IMR-90 (cell line): Measurements from ENCODE around the gene SNRNP35. TPM values are rescaled to one million over a fixed set of nuclear protein-coding genes. Genes with fewer than 3 reads are reported as not detected.

Experiments
- ATAC-seq: fragments of 200-7000 bp; cut with Tn5 transposase; 2 replicates; pipeline ENCODE4 v1.9.1; 2020; ENCODE audit warnings: low read depth, mild to moderate bottlenecking, moderate library complexity
- BruUV-seq: library from RNA; stranded (reverse); fragments of 400-500 nt; replicated peaks from 2 replicates; lab custom pipeline; 2021; lab: Mats Ljungman, UMichigan
- CTCF ChIA-PET: fragments of 300-600 bp; formaldehyde crosslinking; extraction: SDS; loops from one replicate; lab custom pipeline; 2021; ENCODE audit warnings: antibody characterized with exemption; lab: Yijun Ruan, JAX
- POLR2A ChIA-PET: fragments of 300-600 bp; sonication (Branson Sonifier 250); formaldehyde crosslinking; loops from one replicate; lab custom pipeline; 2022; ENCODE audit warnings: antibody characterized with exemption; ENCODE audit not compliant: unreplicated experiment; lab: Charles Lee
- DNase-seq: peaks from one replicate; pipeline ENCODE4 v3.0.0; 2013
- H2AFZ ChIP-seq: replicated peaks from 2 replicates; pipeline ENCODE3; 2013; ENCODE audit warnings: low read length, mild to moderate bottlenecking; ENCODE audit not compliant: poor library complexity
- H2AK5ac ChIP-seq: 2 replicates; pipeline ENCODE4 v1.6.1; 2013; ENCODE audit warnings: low read depth, low read length, inconsistent platforms
- H2AK9ac ChIP-seq: replicated peaks from 2 replicates; pipeline ENCODE3; 2013; ENCODE audit warnings: mild to moderate bottlenecking, low read depth, low read length, moderate library complexity; ENCODE audit not compliant: poor library complexity
- H2BK120ac ChIP-seq: 2 replicates; pipeline ENCODE4 v1.6.1; 2013; ENCODE audit warnings: low read depth, low read length, inconsistent platforms
- H2BK15ac ChIP-seq: 3 replicates; pipeline ENCODE4 v1.6.1; 2013; ENCODE audit warnings: low read depth, low read length, inconsistent platforms
- H2BK20ac ChIP-seq: 2 replicates; pipeline ENCODE4 v1.6.1; 2013; ENCODE audit warnings: low read depth, mild to moderate bottlenecking, inconsistent platforms, low read length, moderate library complexity
- H2BK5ac ChIP-seq: 2 replicates; pipeline ENCODE4 v1.6.1; 2013; ENCODE audit warnings: mild to moderate bottlenecking, low read depth, low read length, inconsistent platforms; ENCODE audit not compliant: poor library complexity, severe bottlenecking
- H3K14ac ChIP-seq: replicated peaks from 2 replicates; pipeline ENCODE4 v1.6.1; 2013; ENCODE audit warnings: low read depth, low read length, inconsistent platforms
- H3K18ac ChIP-seq: 2 replicates; pipeline ENCODE4 v1.6.1; 2013; ENCODE audit warnings: low read depth, low read length, control low read depth
- H3K23ac ChIP-seq: 2 replicates; pipeline ENCODE4 v1.6.1; 2013; ENCODE audit warnings: low read depth, low read length, inconsistent platforms
- H3K27ac ChIP-seq: 2 replicates; pipeline ENCODE4 v1.5.1; 2013; ENCODE audit warnings: mild to moderate bottlenecking, control low read depth, low read length; ENCODE audit not compliant: insufficient read depth
- H3K27me3 ChIP-seq: 2 replicates; pipeline ENCODE4 v1.6.1; 2013; ENCODE audit warnings: low read length; ENCODE audit not compliant: control insufficient read depth, insufficient read depth
- H3K36me3 ChIP-seq: 2 replicates; pipeline ENCODE4 v1.6.1; 2013; ENCODE audit warnings: low read length, mixed read lengths; ENCODE audit not compliant: control insufficient read depth, insufficient read depth
- H3K4ac ChIP-seq: 2 replicates; pipeline ENCODE4 v1.6.1; 2013; ENCODE audit warnings: low read depth, low read length, inconsistent platforms
- H3K4me1 ChIP-seq: 2 replicates; pipeline ENCODE4 v1.6.1; 2013; ENCODE audit warnings: low read length, mixed read lengths; ENCODE audit not compliant: control insufficient read depth, insufficient read depth
- H3K4me2 ChIP-seq: 2 replicates; pipeline ENCODE4 v1.6.1; 2013; ENCODE audit warnings: low read depth, mild to moderate bottlenecking, control low read depth, low read length, moderate library complexity
- H3K4me3 ChIP-seq: 2 replicates; pipeline ENCODE4 v1.5.1; 2013; ENCODE audit warnings: low read depth, mild to moderate bottlenecking, control low read depth, low read length, moderate library complexity; ENCODE audit not compliant: insufficient read depth
- H3K56ac ChIP-seq: 2 replicates; pipeline ENCODE4 v1.6.1; 2013; ENCODE audit warnings: low read length, inconsistent platforms; ENCODE audit not compliant: insufficient read depth; ENCODE audit errors: extremely low read depth
- H3K79me1 ChIP-seq, 2 experiments: 2 replicates each; pipeline ENCODE4 v1.6.1; 2013; ENCODE audit warnings: low read length in 2 of 2, inconsistent platforms in 1 of 2, low read depth in 1 of 2
- H3K9ac ChIP-seq: 2 replicates; pipeline ENCODE4 v1.6.1; 2013; ENCODE audit warnings: low read depth, low read length, control low read depth
- H3K9me1 ChIP-seq: 2 replicates; pipeline ENCODE4 v1.6.1; 2013; ENCODE audit warnings: low read length, inconsistent platforms; ENCODE audit not compliant: insufficient read depth
- H3K9me3 ChIP-seq: 2 replicates; pipeline ENCODE4 v1.6.1; 2013; ENCODE audit warnings: low read length; ENCODE audit not compliant: control insufficient read depth, insufficient read depth
- H4K20me1 ChIP-seq: 2 replicates; pipeline ENCODE4 v1.6.1; 2013; ENCODE audit warnings: low read length, inconsistent platforms; ENCODE audit not compliant: insufficient read depth
- H4K5ac ChIP-seq: 2 replicates; pipeline ENCODE4 v1.6.1; 2013; ENCODE audit warnings: mild to moderate bottlenecking, low read depth, low read length, control low read depth
- H4K8ac ChIP-seq, 2 experiments: 2 replicates each; pipeline ENCODE4 v1.6.1; 2013; ENCODE audit warnings: low read depth in 2 of 2, low read length in 2 of 2, control low read depth in 1 of 2, inconsistent platforms in 1 of 2
- H4K91ac ChIP-seq: 2 replicates; pipeline ENCODE4 v1.6.1; 2013; ENCODE audit warnings: low read depth, low read length, inconsistent platforms; ENCODE audit not compliant: insufficient read depth
- CEBPB ChIP-seq: IDR thresholded peaks from 2 replicates; pipeline ENCODE4 v1.6.1; 2012; ENCODE audit warnings: low read depth, low read length, improper control_type of control experiment
- MAFK ChIP-seq: IDR thresholded peaks from 2 replicates; pipeline ENCODE4 v1.6.1; 2012; ENCODE audit warnings: low read depth, low read length, improper control_type of control experiment
- WGBS, 2 experiments: methylation state at CpG; one replicate each; pipeline versions ENCODE4 v1.1.5 to v1.1.7; 2013; ENCODE audit warnings: missing lambda C conversion rate in 2 of 2; ENCODE audit not compliant: insufficient read length in 1 of 2; ENCODE audit errors: extremely low coverage in 2 of 2; 5-methylcytosine and 5-hydroxymethylcytosine counted together
- dilution Hi-C: fragments of 300-500 bp; cut with HindIII; formaldehyde crosslinking; loops from one replicate; pipeline ENCODE4 v1.14.3; 2018; ENCODE audit warnings: low sequenced_read_pairs; ENCODE audit not compliant: unreplicated experiment
- in situ Hi-C: fragments of 300-500 bp; cut with MboI; formaldehyde crosslinking; loops from 3 replicates; pipeline ENCODE4 v1.14.3; 2019; ENCODE audit warnings: low sequenced_read_pairs, inconsistent platforms, mixed read lengths
- intact Hi-C: fragments of 100-400 bp; cut with micrococcal nuclease; formaldehyde crosslinking; loops from 2 replicates; pipeline ENCODE4 v1.10.0; 2022
- polyA plus RNA-seq, 3 experiments: library from polyadenylated mRNA; depleted of rRNA; stranded (reverse); fragments of >200 nt; gene quantifications; 2 replicates each; pipeline ENCODE4 v1.2.3, GENCODE V29; 2012; ENCODE audit warnings: low replicate concordance in 1 of 3
- total RNA-seq: library from RNA; depleted of rRNA; stranded (reverse); fragments of >200 nt; gene quantifications from 2 replicates; pipeline ENCODE4 v1.2.3, GENCODE V29; 2012

Gene SNRNP35
- total and polyA plus RNA-seq, 2 of the 4 experiments (the other 2 are of a cell fraction): 4.7 to 15.4 TPM

GRCh38 chr12:123469978-123470377 is 12.0 kb downstream of the SNRNP35 start:
- Histone ChIP-seq H3K23ac (no peak overlapping the region), H3K9me3 (no peaks in the 10 kb centered on the region), H3K27me3 (no peaks in the 10 kb centered on the region), H3K27ac (no peak overlapping the region), H2AFZ (no peak overlapping the region), H2BK120ac (no peak overlapping the region), H4K8ac (no peak overlapping the region), H3K79me1 (peaks cover 25 to 60% of the 10 kb centered on the region in 2 experiments), H3K56ac (no peak overlapping the region), H3K9ac (no peak overlapping the region), H3K4ac (no peak overlapping the region), H4K20me1 (peaks cover 28% of the 10 kb centered on the region), H3K4me2 (no peak overlapping the region), H2BK20ac (no peak overlapping the region), H3K14ac (no peak overlapping the region), H3K36me3 (peaks cover 23% of the 10 kb centered on the region), H4K5ac (no peak overlapping the region), H3K4me3 (no peak overlapping the region), H3K9me1 (peaks cover 4% of the 10 kb centered on the region; the same call in 1 of the 2 replicates), H4K91ac (no peak overlapping the region), H3K4me1 (peaks cover 3% of the 10 kb centered on the region), H2AK9ac (no peak overlapping the region), H3K18ac (no peak overlapping the region), H2BK15ac (no peak overlapping the region), H2AK5ac (no peak overlapping the region), H2BK5ac (no peak overlapping the region)
- POLR2A ChIA-PET: no interaction called here
- TF ChIP-seq MAFK (peak; percentile 33; the same call in 1 of the 2 replicates), CEBPB (no peak)
- no TSS peak for BruUV-seq
- intact Hi-C loops: no loop called here
- dilution Hi-C loops: no loop called here
- ATAC-seq (no peak), DNase-seq (no peak)
- in situ Hi-C loops: no loop called here
- 86% methylated on average over 1 of the region's 2 CpGs; no CpG with 5 or more reads in 1 of the 2 experiments for WGBS, 2 experiments
- CTCF ChIA-PET: no interaction called here
